Sigmoid colon (tissue), 7 donors: ENCODE results near the gene SEMA4C. TPM values are rescaled to one million over a fixed set of nuclear protein-coding genes. Genes with fewer than 3 reads are reported as not detected.

ENCODE experiments used
- DNase-seq: peaks from one replicate; pipeline ENCODE4 v3.0.0-alpha.2; 2019
- H3K27ac ChIP-seq, 4 donors: fragments of 200-600 bp; sonication (generic); one replicate each; pipeline ENCODE4 v1.5.1; 2016 to 2019; ENCODE audit warnings: mild to moderate bottlenecking in 1 of 4
- H3K27me3 ChIP-seq, 3 donors: fragments of 200-600 bp; sonication (generic); one replicate each; pipeline ENCODE4 v1.5.1; 2019; ENCODE audit warnings: mild to moderate bottlenecking in 1 of 3
- H3K36me3 ChIP-seq, 4 donors: fragments of 200-600 bp; sonication (generic); one replicate each; pipeline ENCODE4 v1.5.1; 2016 to 2019
- H3K4me1 ChIP-seq, 4 donors: fragments of 200-600 bp; sonication (generic); one replicate each; pipeline ENCODE4 v1.5.1; 2017 to 2019
- H3K4me3 ChIP-seq, 4 donors: fragments of 200-600 bp; sonication (generic); one replicate each; pipeline ENCODE4 v1.5.1; 2017 to 2019; ENCODE audit warnings: mild to moderate bottlenecking in 2 of 4, moderate library complexity in 1 of 4
- H3K9me3 ChIP-seq, 4 donors: fragments of 200-600 bp in 3 of 4; sonication (generic) in 3 of 4; one replicate each; pipeline versions ENCODE4 v1.5.1 to v1.6.1; 2013 to 2019
- EP300 ChIP-seq, 4 donors: sonication (generic); formaldehyde crosslinking; IDR thresholded peaks; one replicate each; pipeline ENCODE4 v1.6.1; 2017; ENCODE audit warnings: antibody characterized with exemption in 4 of 4
- POLR2A ChIP-seq, 2 donors: fragments of 450-650 bp; IDR thresholded peaks; one replicate each; pipeline ENCODE4 v1.6.1; 2016; ENCODE audit warnings: antibody characterized with exemption in 2 of 2, mild to moderate bottlenecking in 2 of 2, moderate library complexity in 2 of 2
- POLR2AphosphoS5 ChIP-seq, 4 donors: sonication (generic); formaldehyde crosslinking; IDR thresholded peaks; one replicate each; pipeline ENCODE4 v1.6.1; 2017; ENCODE audit warnings: antibody characterized with exemption in 4 of 4
- WGBS, 2 donors: extraction: QIAGEN DNeasy Blood & Tissue Kit; methylation state at CpG; one replicate each; pipeline ENCODE4 v1.1.7; 2013; 5-methylcytosine and 5-hydroxymethylcytosine counted together
- intact Hi-C: fragments of 100-400 bp; cut with DNase I; formaldehyde crosslinking; loops from one replicate; pipeline ENCODE4 v1.15.1; 2023
- polyA plus RNA-seq, 3 donors: library from polyadenylated mRNA; stranded (reverse); fragments of 200-250 nt; gene quantifications; one replicate each; pipeline ENCODE4 v1.2.3, GENCODE V29; 2013
- total RNA-seq, 4 donors: library from RNA; depleted of rRNA; stranded (reverse); fragments of >200 nt; gene quantifications; one replicate each; pipeline ENCODE4 v1.1.0, GENCODE V29; 2016
- TF ChIP-seq, protein P1 (sequence below), 4 experiments: fragments of 450-650 bp in 3 of 4; fragments of 200-600 bp in 1 of 4; IDR thresholded peaks; one replicate each; pipeline ENCODE4 v1.5.1; 2016 to 2019; ENCODE audit warnings: antibody characterized with exemption in 4 of 4, mild to moderate bottlenecking in 3 of 4, moderate library complexity in 2 of 4
- donor health status: healthy with polysubstance abuse.
- donor health status: Bipolar disorder and iron deficiency.
- donor health status: healthy.

SEMA4C gene
- total and polyA plus RNA-seq, 7 donors: 3.6 to 90.1 (median 57.1) TPM

DNA sequence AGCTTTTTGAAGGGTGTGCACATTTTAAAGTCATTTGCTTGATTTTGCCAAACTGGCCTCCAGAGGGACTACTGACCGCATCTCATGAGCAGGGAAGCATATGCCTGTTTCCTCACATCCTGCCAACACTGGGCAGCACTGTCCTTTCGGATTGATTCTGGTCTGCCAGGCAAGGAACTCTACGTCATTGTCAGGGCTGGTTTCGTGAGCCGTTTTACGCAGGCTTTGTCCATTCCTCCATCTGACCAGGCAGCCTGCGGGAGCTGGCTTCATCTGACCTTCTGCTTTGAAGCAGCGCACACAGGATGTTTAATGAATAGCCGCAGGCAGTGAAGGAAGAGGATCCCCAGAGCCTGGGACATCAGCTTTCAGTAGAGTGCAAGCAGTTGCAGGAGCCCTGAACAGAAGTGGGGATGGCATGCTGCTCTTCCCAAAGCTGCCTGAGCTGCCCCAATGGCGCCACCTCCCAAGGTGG lies 46.3 kb upstream of the SEMA4C start:
- peak; percentile 79 for DNase-seq
- H3K9me3 ChIP-seq: no peaks in the 10 kb centered on the region
- H3K4me3 ChIP-seq: no peak overlapping the region
- peak in 2 of 4 donors; percentile 17 to 31 for TF ChIP-seq POLR2AphosphoS5 (IDR thresholded peaks at IDR 0.05)
- TF ChIP-seq, protein P1, sequence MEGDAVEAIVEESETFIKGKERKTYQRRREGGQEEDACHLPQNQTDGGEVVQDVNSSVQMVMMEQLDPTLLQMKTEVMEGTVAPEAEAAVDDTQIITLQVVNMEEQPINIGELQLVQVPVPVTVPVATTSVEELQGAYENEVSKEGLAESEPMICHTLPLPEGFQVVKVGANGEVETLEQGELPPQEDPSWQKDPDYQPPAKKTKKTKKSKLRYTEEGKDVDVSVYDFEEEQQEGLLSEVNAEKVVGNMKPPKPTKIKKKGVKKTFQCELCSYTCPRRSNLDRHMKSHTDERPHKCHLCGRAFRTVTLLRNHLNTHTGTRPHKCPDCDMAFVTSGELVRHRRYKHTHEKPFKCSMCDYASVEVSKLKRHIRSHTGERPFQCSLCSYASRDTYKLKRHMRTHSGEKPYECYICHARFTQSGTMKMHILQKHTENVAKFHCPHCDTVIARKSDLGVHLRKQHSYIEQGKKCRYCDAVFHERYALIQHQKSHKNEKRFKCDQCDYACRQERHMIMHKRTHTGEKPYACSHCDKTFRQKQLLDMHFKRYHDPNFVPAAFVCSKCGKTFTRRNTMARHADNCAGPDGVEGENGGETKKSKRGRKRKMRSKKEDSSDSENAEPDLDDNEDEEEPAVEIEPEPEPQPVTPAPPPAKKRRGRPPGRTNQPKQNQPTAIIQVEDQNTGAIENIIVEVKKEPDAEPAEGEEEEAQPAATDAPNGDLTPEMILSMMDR (IDR thresholded peaks at IDR 0.05): peak in 1 of 4 experiments; percentile 11
- no peak for TF ChIP-seq EP300 (IDR thresholded peaks at IDR 0.05)
- H3K4me1 ChIP-seq: peaks cover 0 to 28% (median 12%) of the 10 kb centered on the region in 4 donors
- 79 to 84% methylated on average over 10 of the region's 10 CpGs for WGBS, 2 donors
- H3K36me3 ChIP-seq: no peaks in the 10 kb centered on the region
- peak overlapping the region in 3 of 4 donors; percentile 25 to 51 (median 38) for H3K27ac ChIP-seq
- intact Hi-C loops: no loop called here
- no peaks in the 10 kb centered on the region for H3K27me3 ChIP-seq

DNA sequence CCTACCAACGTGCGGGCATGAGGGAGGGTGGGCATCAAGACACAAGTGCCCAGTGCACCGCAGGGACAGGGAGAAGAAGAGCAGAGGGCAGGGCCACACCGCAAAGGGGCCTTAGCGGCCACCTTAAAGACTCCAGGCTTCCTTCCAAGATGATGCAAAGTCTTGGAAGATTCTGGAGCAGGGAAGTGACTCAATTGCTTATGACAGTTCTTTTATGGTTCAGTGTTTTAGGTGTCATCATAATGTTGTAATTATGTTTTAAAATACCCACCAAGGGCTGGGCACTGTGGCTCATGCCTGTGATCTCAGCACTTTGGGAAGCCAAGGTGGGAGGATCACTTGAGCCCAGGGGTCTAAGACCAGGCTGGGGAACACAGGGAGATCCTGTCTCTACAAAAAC lies 44.5 kb upstream of the SEMA4C start:
- H3K27ac ChIP-seq: peak overlapping the region in 1 of 4 donors; percentile 39
- H3K27me3 ChIP-seq: no peaks in the 10 kb centered on the region
- H3K4me1 ChIP-seq: peaks cover 0 to 28% (median 12%) of the 10 kb centered on the region in 4 donors
- no peaks in the 10 kb centered on the region for H3K36me3 ChIP-seq
- TF ChIP-seq EP300 (IDR thresholded peaks at IDR 0.05) (peak in 1 of 4 donors; percentile 9), POLR2A (IDR thresholded peaks at IDR 0.05) (no peak), POLR2AphosphoS5 (IDR thresholded peaks at IDR 0.05) (peak in 2 of 4 donors; percentile 49 to 59)
- TF ChIP-seq, protein P1 (IDR thresholded peaks at IDR 0.05): no peak
- intact Hi-C loops: no loop called here
- DNase-seq: no peak
- no peak overlapping the region for H3K4me3 ChIP-seq
- WGBS, 2 donors: 72 to 79% methylated on average over 5 of the region's 5 CpGs
- no peaks in the 10 kb centered on the region for H3K9me3 ChIP-seq

DNA sequence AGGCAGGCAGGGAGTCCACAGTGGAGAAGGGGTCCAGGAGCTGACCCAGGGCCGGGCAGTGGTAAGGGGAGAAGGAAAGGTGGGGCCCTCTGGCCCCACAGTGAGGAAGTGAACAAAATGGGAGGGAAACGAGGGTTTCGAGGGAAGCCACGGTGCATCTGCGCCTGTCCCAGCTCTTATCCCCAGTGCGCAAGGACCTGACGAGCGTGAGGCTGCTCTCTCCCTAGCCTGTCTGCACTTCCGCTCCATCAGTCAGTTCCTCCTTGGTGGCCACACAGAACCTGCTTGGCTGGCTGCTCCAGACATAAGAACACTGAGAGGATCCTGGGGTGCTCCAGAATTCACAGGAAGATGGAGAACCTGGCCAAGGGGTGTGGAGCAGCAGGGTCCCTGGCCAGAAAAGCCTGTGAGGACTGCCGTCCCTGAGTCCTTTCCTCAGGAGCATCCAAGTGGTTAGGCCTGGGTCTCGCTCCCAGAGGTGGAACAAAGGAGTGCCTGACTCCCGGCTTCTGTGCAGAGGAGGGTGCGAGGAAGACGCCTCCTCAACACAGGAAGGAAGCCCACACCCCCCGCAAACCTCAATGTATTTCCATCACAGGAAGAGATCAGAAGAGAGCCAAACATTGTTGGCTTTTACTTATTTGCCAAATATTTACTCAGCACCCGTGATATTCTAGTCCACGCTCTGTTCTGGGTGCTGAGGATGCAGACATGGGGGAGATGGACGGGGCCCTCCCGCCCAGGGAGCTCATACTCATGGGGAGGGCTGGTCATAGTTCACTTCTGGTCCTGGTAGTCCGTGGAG lies 43.7 kb upstream of the SEMA4C start:
- WGBS, 2 donors: 39 to 67% methylated on average over 20 of the region's 20 CpGs
- intact Hi-C loops: no loop called here
- no peaks in the 10 kb centered on the region for H3K36me3 ChIP-seq
- H3K4me1 ChIP-seq: peaks cover 0 to 30% (median 14%) of the 10 kb centered on the region in 4 donors
- DNase-seq: no peak
- H3K9me3 ChIP-seq: no peaks in the 10 kb centered on the region
- TF ChIP-seq, protein P1 (IDR thresholded peaks at IDR 0.05): no peak
- TF ChIP-seq EP300 (IDR thresholded peaks at IDR 0.05): no peak
- no peak for TF ChIP-seq POLR2A (IDR thresholded peaks at IDR 0.05)
- no peak for TF ChIP-seq POLR2AphosphoS5 (IDR thresholded peaks at IDR 0.05)
- peak overlapping the region in 1 of 4 donors; percentile 39 for H3K27ac ChIP-seq
- no peak overlapping the region for H3K4me3 ChIP-seq
- H3K27me3 ChIP-seq: no peaks in the 10 kb centered on the region

DNA sequence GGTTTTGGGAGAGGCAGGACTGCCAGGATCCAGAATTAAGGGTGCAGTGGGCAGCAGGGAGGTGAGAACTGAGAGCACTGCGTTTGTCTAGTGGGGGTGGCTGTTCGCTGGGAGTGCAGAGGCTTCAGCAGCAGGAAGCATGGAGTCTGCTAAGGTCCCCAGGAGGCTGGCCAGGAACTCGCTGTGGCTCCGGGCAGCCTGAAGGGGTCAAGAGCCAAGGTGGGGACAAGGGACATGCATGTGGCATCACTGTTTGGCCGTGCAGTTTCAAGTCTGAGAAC lies 43.2 kb upstream of the SEMA4C start:
- TF ChIP-seq EP300 (IDR thresholded peaks at IDR 0.05): no peak
- no peak for TF ChIP-seq POLR2A (IDR thresholded peaks at IDR 0.05)
- WGBS, 2 donors: 63 to 79% methylated on average over 5 of the region's 5 CpGs

DNA sequence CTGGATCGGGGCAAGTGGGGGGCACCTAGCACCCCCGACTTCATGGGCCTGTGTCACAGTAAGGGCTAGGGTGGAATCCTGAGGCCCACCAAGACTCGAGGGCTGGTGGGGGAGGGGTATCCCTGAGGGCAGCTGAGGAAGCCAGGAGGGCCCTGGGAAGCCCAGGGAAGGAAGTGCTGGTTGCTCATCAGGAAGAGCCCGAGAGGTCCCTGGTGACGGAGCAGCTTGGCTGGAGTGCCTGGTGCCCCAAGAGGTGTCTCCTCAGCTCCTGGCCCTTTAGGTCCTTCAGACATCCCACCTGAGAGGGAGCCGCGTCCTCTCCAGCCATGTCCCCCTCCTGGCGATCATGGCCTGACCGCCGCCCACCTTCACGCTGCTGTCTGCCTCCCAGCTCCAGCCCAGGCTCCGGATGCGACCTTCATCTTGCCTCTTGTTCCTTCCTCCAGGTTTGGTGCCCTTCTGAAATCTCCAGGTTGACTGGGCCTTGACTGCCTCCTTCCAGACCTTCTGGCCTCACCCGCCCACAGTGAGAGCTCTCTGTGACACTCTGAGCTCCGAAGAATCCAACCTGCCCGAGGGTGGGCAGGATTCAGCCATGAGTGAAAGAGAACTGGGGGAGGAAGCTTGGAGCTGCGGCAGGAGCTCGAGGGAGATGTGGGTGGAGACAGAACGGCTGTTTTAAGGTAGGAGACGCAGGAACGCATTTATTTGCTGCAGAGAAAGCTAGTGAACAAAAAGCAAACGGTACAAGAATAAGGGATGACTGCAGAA lies 42.7 kb upstream of the SEMA4C start:
- H3K36me3 ChIP-seq: no peaks in the 10 kb centered on the region
- peaks cover 1 to 41% (median 24%) of the 10 kb centered on the region in 4 donors for H3K4me1 ChIP-seq
- intact Hi-C loops: no loop called here
- H3K4me3 ChIP-seq: no peak overlapping the region
- DNase-seq: no peak
- H3K27me3 ChIP-seq: no peaks in the 10 kb centered on the region
- TF ChIP-seq POLR2A (IDR thresholded peaks at IDR 0.05): no peak
- TF ChIP-seq POLR2AphosphoS5 (IDR thresholded peaks at IDR 0.05): no peak
- TF ChIP-seq, protein P1 (IDR thresholded peaks at IDR 0.05): no peak
- no peak for TF ChIP-seq EP300 (IDR thresholded peaks at IDR 0.05)
- no peaks in the 10 kb centered on the region for H3K9me3 ChIP-seq
- H3K27ac ChIP-seq: no peak overlapping the region
- WGBS, 2 donors: 82 to 87% methylated on average over 22 of the region's 22 CpGs

More for the DNA sequence above, 43.2 kb upstream of the SEMA4C start:
- Histone ChIP-seq H3K27me3 (no peaks in the 10 kb centered on the region), H3K27ac (no peak overlapping the region), H3K4me3 (no peak overlapping the region), H3K9me3 (no peaks in the 10 kb centered on the region), H3K36me3 (no peaks in the 10 kb centered on the region), H3K4me1 (peaks cover 0 to 36% (median 19%) of the 10 kb centered on the region in 4 donors)
- intact Hi-C loops: no loop called here
- no peak for DNase-seq
